ENCODE results near the gene SORBS2. TPM values are rescaled to one million over a fixed set of nuclear protein-coding genes. Genes with fewer than 3 reads are reported as not detected.

The SORBS2 gene
- total RNA-seq, 1 experiment from 2014 or later: 9.7 TPM

- H4K91ac ChIP-seq (ENCODE audit: insufficient read length, low read depth, low read length): no peak overlapping the region
These were observed 116.3 kb downstream of the SORBS2 start for GRCh38 chr4:185695743-185696142.

More at GRCh38 chr4:185695743-185696142, 116.3 kb downstream of the SORBS2 start:
- Histone ChIP-seq H3K4ac (ENCODE audit: low read depth, low read length) (no peak overlapping the region), H3K23me2 (ENCODE audit: insufficient read length, low read depth, low read length, poor library complexity, severe bottlenecking) (no peaks in the 10 kb centered on the region), H3K56ac (ENCODE audit: insufficient read length, low read depth, low read length) (no peak overlapping the region), H4K20me1 (ENCODE audit: control insufficient read depth, insufficient read depth, insufficient read length) (no peaks in the 10 kb centered on the region), H3K79me1 (ENCODE audit: insufficient read depth, low read depth, low read length, poor library complexity, severe bottlenecking) (no peaks in the 10 kb centered on the region), H2AK5ac (ENCODE audit: insufficient read length, low read length) (no peak overlapping the region), H4K5ac (ENCODE audit: insufficient read length, low read depth, low read length) (no peak overlapping the region), H2BK12ac (ENCODE audit: insufficient read length, low read depth, low read length) (no peak overlapping the region), H3K23ac (ENCODE audit: insufficient read length, low read depth, low read length) (no peak overlapping the region), H3K27ac (ENCODE audit: insufficient read length, low read depth, low read length) (no peak overlapping the region), H3K14ac (ENCODE audit: insufficient read depth, low read length) (no peak overlapping the region), H3K4me2 (ENCODE audit: insufficient read depth, insufficient read length, low read length) (no peak overlapping the region), H3K18ac (ENCODE audit: insufficient read length, low read depth, low read length) (no peak overlapping the region), H2BK20ac (ENCODE audit: low read depth, low read length, poor library complexity, severe bottlenecking) (no peak overlapping the region), H3K79me2 (ENCODE audit: insufficient read depth, low read length) (no peaks in the 10 kb centered on the region), H2BK120ac (ENCODE audit: low read depth, low read length, poor library complexity, severe bottlenecking) (no peak overlapping the region), H3T11ph (ENCODE audit: low read length) (no peak overlapping the region), H3K9ac (ENCODE audit: extremely low read depth, insufficient read length, low read length) (no peak overlapping the region), H4K8ac (replicated peaks; ENCODE audit: insufficient read length, low read depth, low read length) (no peak overlapping the region), H2BK5ac (ENCODE audit: insufficient read length, low read length) (no peak overlapping the region), H2BK15ac (ENCODE audit: low read depth, low read length) (no peak overlapping the region), H3K27me3 (ENCODE audit: insufficient read depth, low read length) (no peaks in the 10 kb centered on the region), H2AFZ (ENCODE audit: low read length) (no peak overlapping the region), H3K9me3 (ENCODE audit: control insufficient read depth, low read depth, low read length) (no peaks in the 10 kb centered on the region), H3K4me1 (ENCODE audit: insufficient read depth, low read length) (peaks cover 2% of the 10 kb centered on the region; the same call in 1 of the 2 replicates)
- DNase-seq: no peak
- H3K4me3 Mint-ChIP-seq: no peak overlapping the region
- no CpG with 5 or more reads among the region's 4 CpGs for WGBS (ENCODE audit: extremely low coverage, insufficient read length, low lambda C conversion rate)
- H3K4me1 Mint-ChIP-seq: peaks cover 24 to 27% of the 10 kb centered on the region in 2 experiments
- no peaks in the 10 kb centered on the region for H3K9me3 Mint-ChIP-seq
- H3K27ac Mint-ChIP-seq: no peak overlapping the region
- no peaks in the 10 kb centered on the region for H3K27me3 Mint-ChIP-seq (ENCODE audit: low read depth)
- TF ChIP-seq, protein P1, sequence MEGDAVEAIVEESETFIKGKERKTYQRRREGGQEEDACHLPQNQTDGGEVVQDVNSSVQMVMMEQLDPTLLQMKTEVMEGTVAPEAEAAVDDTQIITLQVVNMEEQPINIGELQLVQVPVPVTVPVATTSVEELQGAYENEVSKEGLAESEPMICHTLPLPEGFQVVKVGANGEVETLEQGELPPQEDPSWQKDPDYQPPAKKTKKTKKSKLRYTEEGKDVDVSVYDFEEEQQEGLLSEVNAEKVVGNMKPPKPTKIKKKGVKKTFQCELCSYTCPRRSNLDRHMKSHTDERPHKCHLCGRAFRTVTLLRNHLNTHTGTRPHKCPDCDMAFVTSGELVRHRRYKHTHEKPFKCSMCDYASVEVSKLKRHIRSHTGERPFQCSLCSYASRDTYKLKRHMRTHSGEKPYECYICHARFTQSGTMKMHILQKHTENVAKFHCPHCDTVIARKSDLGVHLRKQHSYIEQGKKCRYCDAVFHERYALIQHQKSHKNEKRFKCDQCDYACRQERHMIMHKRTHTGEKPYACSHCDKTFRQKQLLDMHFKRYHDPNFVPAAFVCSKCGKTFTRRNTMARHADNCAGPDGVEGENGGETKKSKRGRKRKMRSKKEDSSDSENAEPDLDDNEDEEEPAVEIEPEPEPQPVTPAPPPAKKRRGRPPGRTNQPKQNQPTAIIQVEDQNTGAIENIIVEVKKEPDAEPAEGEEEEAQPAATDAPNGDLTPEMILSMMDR (conservative IDR thresholded peaks at IDR 0.05): no peak
- peaks cover 0 to 4% (median 3%) of the 10 kb centered on the region in 3 experiments; a peak in 2 of 7 replicates for H3K36me3 Mint-ChIP-seq (ENCODE audit: insufficient read depth in 1 of 3, low read depth in 3 of 3)
